Coronary artery (tissue), 2 donors: ENCODE results near the gene BIVM.

Source experiments
- DNase-seq: peaks from one replicate; pipeline ENCODE4 v3.0.0-alpha.2; 2017; ENCODE audit warnings: low spot score
- H3K27ac ChIP-seq, 2 donors: fragments of 200-600 bp; sonication (generic); one replicate each; pipeline ENCODE4 v1.5.1; 2016 to 2019
- H3K4me3 ChIP-seq: fragments of 200-600 bp; sonication (generic); 2 replicates; pipeline ENCODE4 v1.5.1; 2016; ENCODE audit warnings: mild to moderate bottlenecking, moderate library complexity
- TF ChIP-seq, protein P1 (sequence below): fragments of 200-600 bp; sonication (generic); IDR thresholded peaks from one replicate; pipeline ENCODE4 v1.5.1; 2019; ENCODE audit warnings: antibody characterized with exemption

BIVM gene

DNA sequence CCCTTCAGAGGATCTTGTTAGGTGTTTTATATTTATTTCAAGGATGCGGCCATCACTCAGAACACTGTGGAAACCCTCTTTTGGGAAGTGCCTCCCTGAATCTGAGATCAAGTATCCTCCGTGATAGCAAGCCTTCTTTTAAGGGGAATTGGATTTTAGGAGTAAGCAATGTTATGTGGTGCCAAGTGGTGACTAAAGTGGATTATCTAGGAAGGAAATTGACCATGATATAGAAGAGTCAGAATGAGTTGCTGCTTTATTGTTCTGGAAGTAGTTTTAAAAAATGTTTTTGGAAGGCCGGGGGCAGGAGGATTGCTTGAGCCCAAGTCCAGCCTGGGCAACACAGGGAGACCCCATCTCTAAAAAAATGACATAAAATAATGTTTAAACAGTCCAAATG lies 53.6 kb downstream of the BIVM start:
- no peak overlapping the region for H3K27ac ChIP-seq
- TF ChIP-seq, protein P1, sequence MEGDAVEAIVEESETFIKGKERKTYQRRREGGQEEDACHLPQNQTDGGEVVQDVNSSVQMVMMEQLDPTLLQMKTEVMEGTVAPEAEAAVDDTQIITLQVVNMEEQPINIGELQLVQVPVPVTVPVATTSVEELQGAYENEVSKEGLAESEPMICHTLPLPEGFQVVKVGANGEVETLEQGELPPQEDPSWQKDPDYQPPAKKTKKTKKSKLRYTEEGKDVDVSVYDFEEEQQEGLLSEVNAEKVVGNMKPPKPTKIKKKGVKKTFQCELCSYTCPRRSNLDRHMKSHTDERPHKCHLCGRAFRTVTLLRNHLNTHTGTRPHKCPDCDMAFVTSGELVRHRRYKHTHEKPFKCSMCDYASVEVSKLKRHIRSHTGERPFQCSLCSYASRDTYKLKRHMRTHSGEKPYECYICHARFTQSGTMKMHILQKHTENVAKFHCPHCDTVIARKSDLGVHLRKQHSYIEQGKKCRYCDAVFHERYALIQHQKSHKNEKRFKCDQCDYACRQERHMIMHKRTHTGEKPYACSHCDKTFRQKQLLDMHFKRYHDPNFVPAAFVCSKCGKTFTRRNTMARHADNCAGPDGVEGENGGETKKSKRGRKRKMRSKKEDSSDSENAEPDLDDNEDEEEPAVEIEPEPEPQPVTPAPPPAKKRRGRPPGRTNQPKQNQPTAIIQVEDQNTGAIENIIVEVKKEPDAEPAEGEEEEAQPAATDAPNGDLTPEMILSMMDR, result no peak
- H3K4me3 ChIP-seq, result no peak overlapping the region
- no peak for DNase-seq

DNA sequence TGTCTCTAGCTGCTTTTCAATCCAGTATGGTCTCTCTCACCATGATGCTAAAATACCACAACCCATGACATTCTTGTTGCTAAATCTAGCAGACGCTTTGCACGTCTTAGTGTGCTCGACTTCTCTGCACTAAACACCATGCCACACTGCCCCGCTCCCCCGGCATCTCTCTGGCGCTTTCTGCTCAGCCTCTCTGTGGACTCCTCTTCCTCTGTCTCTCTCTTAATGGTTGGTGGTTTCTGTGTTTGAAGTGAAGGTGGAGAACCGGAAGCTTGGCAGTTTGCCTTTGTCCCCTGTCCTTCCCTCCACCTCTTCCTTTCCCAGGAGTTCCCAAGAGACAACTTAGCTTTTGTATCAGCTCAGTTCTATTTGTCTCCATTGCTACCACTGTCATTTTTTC lies 55.8 kb downstream of the BIVM start:
- TF ChIP-seq, protein P1, result no peak
- DNase-seq, result no peak
- Histone ChIP-seq H3K4me3 (no peak overlapping the region), H3K27ac (no peak overlapping the region)

DNA sequence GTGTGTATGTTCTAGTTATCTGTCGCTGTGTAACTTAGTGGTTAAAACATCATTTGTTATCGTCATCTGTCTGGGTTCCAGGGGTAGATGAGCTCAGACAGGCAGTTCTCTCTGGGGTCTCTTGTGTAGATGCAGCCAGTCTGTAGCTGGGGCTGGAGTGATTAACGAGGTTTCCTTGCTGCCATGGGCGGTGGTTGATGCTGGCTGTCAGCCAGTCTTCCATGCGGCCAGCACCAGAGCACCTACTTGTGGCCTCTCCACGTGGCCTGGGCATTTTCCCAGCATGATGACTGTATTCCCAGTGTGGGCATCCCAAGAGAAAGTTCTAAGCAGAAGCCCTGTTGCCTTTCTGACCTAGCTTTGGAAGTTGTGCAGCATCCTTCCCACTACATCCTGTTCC lies 57.6 kb downstream of the BIVM start:
- no peak for DNase-seq
- TF ChIP-seq, protein P1, result no peak
- Histone ChIP-seq H3K4me3 (no peak overlapping the region), H3K27ac (no peak overlapping the region)

DNA sequence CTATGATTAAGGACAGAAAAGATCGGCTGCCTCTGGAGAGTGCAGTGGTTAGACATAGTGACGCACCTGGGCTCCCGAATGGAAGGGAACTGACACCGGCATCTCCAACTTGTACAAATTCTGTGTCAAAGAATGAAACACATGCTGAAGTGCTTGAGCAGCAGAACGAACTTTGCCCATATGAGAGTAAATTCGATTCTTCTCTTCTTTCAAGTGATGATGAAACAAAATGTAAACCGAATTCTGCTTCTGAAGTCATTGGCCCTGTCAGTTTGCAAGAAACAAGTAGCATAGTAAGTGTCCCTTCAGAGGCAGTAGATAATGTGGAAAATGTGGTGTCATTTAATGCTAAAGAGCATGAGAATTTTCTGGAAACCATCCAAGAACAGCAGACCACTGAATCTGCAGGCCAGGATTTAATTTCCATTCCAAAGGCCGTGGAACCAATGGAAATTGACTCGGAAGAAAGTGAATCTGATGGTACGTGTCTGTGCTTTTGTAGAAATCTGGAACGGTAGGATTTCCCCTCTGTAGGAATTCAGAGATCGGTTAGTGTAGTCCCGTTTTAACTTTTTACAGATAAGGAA lies 63.8 kb downstream of the BIVM start:
- H3K27ac ChIP-seq, result no peak overlapping the region
- no peak overlapping the region for H3K4me3 ChIP-seq
- TF ChIP-seq, protein P1, result no peak
- no peak for DNase-seq

DNA sequence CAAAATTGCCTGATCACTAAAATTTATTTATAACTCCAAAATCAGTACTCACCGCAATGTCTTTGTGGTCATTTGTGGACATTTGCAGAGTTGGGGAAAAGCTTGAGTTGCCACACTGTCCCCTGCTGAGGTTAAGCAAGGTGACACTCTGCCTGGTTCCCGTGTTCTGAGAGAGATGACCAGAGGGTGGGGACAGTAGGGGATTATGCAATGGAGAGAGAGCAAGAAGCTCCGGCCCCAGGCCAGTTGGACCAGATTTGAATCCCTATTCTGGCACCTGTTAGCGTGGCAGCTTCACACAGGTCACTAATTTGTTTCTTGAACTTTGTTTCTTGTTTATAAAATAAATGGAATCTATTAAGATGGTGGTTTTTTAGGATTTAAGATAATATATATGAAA lies 64.7 kb downstream of the BIVM start:
- TF ChIP-seq, protein P1, result no peak
- H3K4me3 ChIP-seq, result no peak overlapping the region
- no peak overlapping the region for H3K27ac ChIP-seq
- DNase-seq, result no peak

DNA sequence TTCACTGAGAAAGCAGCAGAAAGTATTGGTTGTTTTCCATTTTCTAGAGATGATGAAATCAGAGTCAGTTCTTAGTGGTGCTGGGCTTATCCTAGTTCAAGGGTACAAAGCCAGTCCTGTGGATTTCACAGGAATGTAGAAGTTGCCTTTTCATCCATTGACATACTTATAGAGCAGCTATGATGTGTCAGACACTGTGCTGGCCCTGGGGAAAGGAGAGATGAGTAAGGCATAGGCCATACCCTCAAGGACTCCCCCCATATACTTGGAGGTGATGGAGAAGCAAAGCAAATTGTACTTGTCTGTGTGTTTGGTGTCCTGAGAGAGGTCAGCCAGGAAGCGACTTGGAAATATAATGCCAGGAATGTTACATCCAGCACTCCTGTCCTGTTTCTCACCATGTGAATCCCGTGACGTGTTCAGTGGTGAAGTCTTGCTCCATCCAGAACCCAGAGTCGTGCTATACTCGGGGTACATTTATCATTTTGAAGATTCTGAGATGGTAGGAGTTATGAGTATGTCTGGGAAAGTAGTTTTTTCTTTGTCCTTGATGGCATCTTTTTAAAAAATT lies 69.5 kb downstream of the BIVM start:
- no peak overlapping the region for H3K27ac ChIP-seq
- TF ChIP-seq, protein P1, result no peak
- no peak for DNase-seq
- no peak overlapping the region for H3K4me3 ChIP-seq

DNA sequence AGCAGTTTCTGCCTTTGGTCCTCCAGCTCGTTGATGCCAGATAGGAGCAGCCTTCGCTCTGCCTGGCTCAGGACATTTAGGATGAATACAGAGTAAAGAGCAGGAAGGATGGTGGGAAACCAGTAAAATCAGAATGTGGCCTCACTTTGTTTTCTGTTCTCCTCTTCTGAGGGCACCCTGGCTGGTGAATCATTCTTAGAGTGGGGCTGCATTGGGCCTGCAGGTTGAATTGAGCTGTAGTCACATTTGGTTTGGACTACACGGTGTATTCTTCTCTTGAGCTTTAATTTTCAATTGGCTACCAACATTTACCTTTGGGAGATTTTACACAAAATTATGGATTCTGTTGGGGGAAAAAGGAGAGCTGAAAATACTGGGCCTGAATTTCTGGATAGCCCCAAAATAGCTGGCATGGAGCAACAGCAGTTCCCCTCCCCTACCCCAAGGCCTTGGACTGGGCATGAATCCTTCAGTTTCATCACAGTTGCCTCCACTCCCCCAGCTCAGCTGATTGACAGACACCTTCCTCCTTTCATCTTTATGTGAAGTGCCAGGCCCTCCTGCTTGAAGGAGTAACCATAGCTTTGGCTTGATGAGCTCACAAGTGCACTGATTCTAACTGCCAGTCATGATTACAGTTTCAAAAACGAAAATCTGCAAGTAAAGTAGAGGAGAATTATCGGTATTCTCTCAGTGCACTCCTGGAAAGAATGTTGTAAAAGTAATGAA lies 71.2 kb downstream of the BIVM start:
- TF ChIP-seq, protein P1, result no peak
- no peak overlapping the region for H3K4me3 ChIP-seq
- no peak overlapping the region for H3K27ac ChIP-seq

More for the DNA sequence above, 71.2 kb downstream of the BIVM start:
- no peak for DNase-seq
